Keratinocyte (primary cell): Measurements from ENCODE around the gene LAMA2. TPM values are rescaled to one million over a fixed set of nuclear protein-coding genes. Genes with fewer than 3 reads are reported as not detected.

Source experiments
- DNase-seq: peaks from one replicate; pipeline ENCODE4 v3.0.0-alpha.2; 2011; ENCODE audit warnings: low read depth, missing footprints, low spot score
- FAIRE-seq: peaks from 2 replicates; lab custom pipeline; 2011; peaks lifted over from hg19 to GRCh38; lab: Jason Lieb, UNC
- H2AFZ ChIP-seq: 2 replicates; pipeline ENCODE4 v1.6.0; 2012; ENCODE audit warnings: low read length, control low read depth, inconsistent platforms; ENCODE audit not compliant: control insufficient read depth
- H3K27ac ChIP-seq: 2 replicates; pipeline ENCODE4 v1.5.1; 2011; ENCODE audit warnings: low read length; ENCODE audit not compliant: control insufficient read depth, insufficient read depth
- H3K27me3 ChIP-seq: 3 replicates; pipeline ENCODE4 v1.6.0; 2011; ENCODE audit warnings: low read length; ENCODE audit not compliant: control insufficient read depth, insufficient read depth; ENCODE audit errors: extremely low read depth
- H3K36me3 ChIP-seq, 2 experiments: 2 replicates in 1 of 2; 3 replicates in 1 of 2; pipeline ENCODE4 v1.5.1; 2011; ENCODE audit warnings: low read length in 2 of 2, mild to moderate bottlenecking in 1 of 2; ENCODE audit not compliant: control insufficient read depth in 2 of 2, insufficient read depth in 2 of 2; ENCODE audit errors: extremely low read depth in 1 of 2
- H3K4me1 ChIP-seq: 3 replicates; pipeline ENCODE4 v1.5.1; 2011; ENCODE audit warnings: low read length; ENCODE audit not compliant: control insufficient read depth, insufficient read depth; ENCODE audit errors: extremely low read depth
- H3K4me2 ChIP-seq: 3 replicates; pipeline ENCODE4 v1.6.0; 2011; ENCODE audit warnings: low read depth, low read length; ENCODE audit not compliant: control insufficient read depth, insufficient read depth; ENCODE audit errors: extremely low read depth
- H3K4me3 ChIP-seq, 3 experiments: fragments of 200-600 bp in 1 of 3; sonication (generic) in 1 of 3; 2 replicates in 2 of 3; 3 replicates in 1 of 3; pipeline ENCODE4 v1.5.1; 2011 to 2016; ENCODE audit warnings: low read length in 3 of 3, mild to moderate bottlenecking in 3 of 3, control low read depth in 2 of 3, inconsistent platforms in 1 of 3, low read depth in 1 of 3, mixed read lengths in 1 of 3, mixed run types in 1 of 3, moderate library complexity in 1 of 3; ENCODE audit not compliant: control insufficient read depth in 2 of 3, insufficient read depth in 2 of 3; ENCODE audit errors: extremely low read depth in 1 of 3
- H3K79me2 ChIP-seq: 2 replicates; pipeline ENCODE4 v1.6.0; 2012; ENCODE audit warnings: low read length; ENCODE audit not compliant: control insufficient read depth, insufficient read depth
- H3K9ac ChIP-seq: 3 replicates; pipeline ENCODE4 v1.6.0; 2011; ENCODE audit warnings: low read length; ENCODE audit not compliant: control insufficient read depth, insufficient read depth; ENCODE audit errors: extremely low read depth
- H3K9me1 ChIP-seq: 3 replicates; pipeline ENCODE4 v1.6.0; 2011; ENCODE audit warnings: low read length; ENCODE audit not compliant: control insufficient read depth, insufficient read depth; ENCODE audit errors: extremely low read depth
- H3K9me3 ChIP-seq: 2 replicates; pipeline ENCODE4 v1.5.1; 2012; ENCODE audit warnings: low read depth, low read length; ENCODE audit not compliant: control insufficient read depth
- H4K20me1 ChIP-seq: 3 replicates; pipeline ENCODE4 v1.6.0; 2011; ENCODE audit warnings: low read length; ENCODE audit not compliant: control insufficient read depth, insufficient read depth; ENCODE audit errors: extremely low read depth
- EZH2 ChIP-seq: IDR thresholded peaks from one replicate; pipeline ENCODE4 v1.6.1; 2012; ENCODE audit warnings: inconsistent platforms, mild to moderate bottlenecking, low read length, moderate library complexity
- dilution Hi-C: fragments of 300-500 bp; cut with MboI; formaldehyde crosslinking; loops from one replicate; pipeline ENCODE4 v1.7.0; 2020; ENCODE audit warnings: low sequenced_read_pairs; ENCODE audit not compliant: extremely low pct_ligation_motif_present
- polyA plus RNA-seq, 5 experiments: library from polyadenylated mRNA; depleted of rRNA in 3 of 5; stranded (reverse) in 3 of 5; stranded (forward) in 1 of 5; unstranded in 1 of 5; fragments of >200 nt; gene quantifications; 1 replicate in 1 of 5; 2 replicates in 3 of 5; 3 replicates in 1 of 5; pipeline versions ENCODE4 v1.2.1 to v1.2.3, GENCODE V29; 2011 to 2012; ENCODE audit warnings: missing spikeins in 2 of 5, low read depth in 1 of 5, low replicate concordance in 1 of 5
- TF ChIP-seq, protein P1 (sequence below), 3 experiments: IDR thresholded peaks in 1 of 3; conservative IDR thresholded peaks in 1 of 3; optimal IDR thresholded peaks in 1 of 3; 2 replicates in 2 of 3; 3 replicates in 1 of 3; pipeline versions ENCODE3 to v1.5.1; 2011; ENCODE audit warnings: low read length in 3 of 3, mild to moderate bottlenecking in 3 of 3, moderate library complexity in 2 of 3, control low read depth in 1 of 3, inconsistent platforms in 1 of 3; ENCODE audit not compliant: insufficient read depth in 2 of 3; ENCODE audit errors: extremely low read depth in 1 of 3

The LAMA2 gene
- polyA plus RNA-seq, 1 donor (not counting 4 experiments of a cell fraction or from before 2014, with no cell fraction given), result 1.4 TPM

DNA sequence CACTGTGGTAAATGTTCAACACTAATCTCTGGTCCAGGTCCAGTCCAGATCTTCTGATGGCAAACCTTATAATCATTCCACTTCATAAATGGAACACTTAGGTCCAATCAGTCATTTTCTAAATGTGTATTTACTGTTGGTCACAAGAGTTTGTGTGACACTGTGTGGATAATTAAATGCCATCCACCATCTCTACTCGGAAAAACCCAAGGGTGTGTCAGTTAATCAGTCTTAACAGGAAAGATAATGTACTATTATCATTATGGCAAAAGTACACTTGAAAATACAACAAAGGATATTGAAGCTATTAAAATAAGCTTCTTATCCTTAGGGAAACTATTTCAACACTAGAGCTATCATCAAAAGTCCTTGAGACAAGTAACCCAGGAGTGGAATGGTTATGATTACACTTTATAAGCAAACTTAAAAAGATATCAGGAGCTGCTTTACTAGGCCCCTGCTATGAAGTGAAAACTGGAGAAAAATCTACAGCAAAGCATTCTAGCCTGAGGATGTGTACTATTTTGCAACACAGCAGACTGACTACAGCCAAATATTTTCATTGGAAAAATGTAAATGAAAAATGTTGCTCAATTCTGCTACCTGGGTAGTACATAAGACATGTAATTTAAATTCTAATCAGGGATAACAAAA lies 227.9 kb downstream of the LAMA2 start:
- Histone ChIP-seq H3K9ac (no peak overlapping the region), H3K4me2 (no peak overlapping the region), H3K36me3 (no peaks in the 10 kb centered on the region), H3K4me1 (no peaks in the 10 kb centered on the region), H3K79me2 (no peaks in the 10 kb centered on the region), H2AFZ (no peak overlapping the region), H3K4me3 (no peak overlapping the region), H3K27ac (no peak overlapping the region), H3K27me3 (no peaks in the 10 kb centered on the region), H3K9me1 (no peaks in the 10 kb centered on the region), H3K9me3 (no peaks in the 10 kb centered on the region), H4K20me1 (no peaks in the 10 kb centered on the region)
- FAIRE-seq, result peak; percentile 26
- TF ChIP-seq, protein P1, sequence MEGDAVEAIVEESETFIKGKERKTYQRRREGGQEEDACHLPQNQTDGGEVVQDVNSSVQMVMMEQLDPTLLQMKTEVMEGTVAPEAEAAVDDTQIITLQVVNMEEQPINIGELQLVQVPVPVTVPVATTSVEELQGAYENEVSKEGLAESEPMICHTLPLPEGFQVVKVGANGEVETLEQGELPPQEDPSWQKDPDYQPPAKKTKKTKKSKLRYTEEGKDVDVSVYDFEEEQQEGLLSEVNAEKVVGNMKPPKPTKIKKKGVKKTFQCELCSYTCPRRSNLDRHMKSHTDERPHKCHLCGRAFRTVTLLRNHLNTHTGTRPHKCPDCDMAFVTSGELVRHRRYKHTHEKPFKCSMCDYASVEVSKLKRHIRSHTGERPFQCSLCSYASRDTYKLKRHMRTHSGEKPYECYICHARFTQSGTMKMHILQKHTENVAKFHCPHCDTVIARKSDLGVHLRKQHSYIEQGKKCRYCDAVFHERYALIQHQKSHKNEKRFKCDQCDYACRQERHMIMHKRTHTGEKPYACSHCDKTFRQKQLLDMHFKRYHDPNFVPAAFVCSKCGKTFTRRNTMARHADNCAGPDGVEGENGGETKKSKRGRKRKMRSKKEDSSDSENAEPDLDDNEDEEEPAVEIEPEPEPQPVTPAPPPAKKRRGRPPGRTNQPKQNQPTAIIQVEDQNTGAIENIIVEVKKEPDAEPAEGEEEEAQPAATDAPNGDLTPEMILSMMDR (optimal IDR thresholded peaks at IDR 0.05 in 1 of 3, IDR thresholded peaks at IDR 0.05 in 1 of 3, conservative IDR thresholded peaks at IDR 0.05 in 1 of 3; ENCODE audit: extremely low read depth in 1 of 3, insufficient read depth in 2 of 3, low read length in 3 of 3), result no peak
- no peak for TF ChIP-seq EZH2
- no peak for DNase-seq
- dilution Hi-C loops, result no loop called here

DNA sequence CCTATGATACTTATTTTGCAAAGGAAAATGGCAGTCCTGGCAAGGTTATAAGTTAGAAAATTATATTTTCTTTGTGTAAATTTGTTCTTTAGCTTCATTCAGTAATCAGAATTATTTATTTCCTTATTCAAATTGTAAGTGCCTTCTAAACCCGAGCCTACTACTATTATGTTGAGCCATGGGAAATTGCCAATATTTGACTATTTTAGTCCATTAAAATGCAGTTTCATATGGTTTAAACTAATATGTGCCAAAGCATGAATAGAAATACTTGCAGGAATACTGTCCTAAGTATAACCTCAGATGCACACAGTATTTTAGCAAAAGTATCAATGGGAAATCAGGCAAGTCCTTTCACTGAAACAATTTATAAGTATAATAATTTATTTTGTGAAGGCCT lies 228.4 kb downstream of the LAMA2 start:
- FAIRE-seq (no peak), DNase-seq (no peak)
- H3K4me2 ChIP-seq, result no peak overlapping the region
- no peaks in the 10 kb centered on the region for H4K20me1 ChIP-seq
- no peak overlapping the region for H2AFZ ChIP-seq
- H3K27me3 ChIP-seq, result no peaks in the 10 kb centered on the region
- no peak overlapping the region for H3K27ac ChIP-seq
- no peaks in the 10 kb centered on the region for H3K4me1 ChIP-seq
- H3K9me1 ChIP-seq, result no peaks in the 10 kb centered on the region
- no peak overlapping the region for H3K9ac ChIP-seq
- no peaks in the 10 kb centered on the region for H3K79me2 ChIP-seq
- TF ChIP-seq EZH2, result no peak
- TF ChIP-seq, protein P1 (optimal IDR thresholded peaks at IDR 0.05 in 1 of 3, IDR thresholded peaks at IDR 0.05 in 1 of 3, conservative IDR thresholded peaks at IDR 0.05 in 1 of 3; ENCODE audit: extremely low read depth in 1 of 3, insufficient read depth in 2 of 3, low read length in 3 of 3), result no peak
- dilution Hi-C loops, result no loop called here
- H3K9me3 ChIP-seq, result no peaks in the 10 kb centered on the region
- H3K4me3 ChIP-seq, result no peak overlapping the region
- no peaks in the 10 kb centered on the region for H3K36me3 ChIP-seq
